T-cell (primary cell): ENCODE results near the gene SVIL. TPM values are rescaled to one million over a fixed set of nuclear protein-coding genes. Genes with fewer than 3 reads are reported as not detected.
"Not testable (repeated sequence)": the region's sequence is repeated elsewhere in the genome, so short reads cannot be mapped to it uniquely, and the experiment has no call there.

Source experiments
- ATAC-seq, 4 experiments: fragments of 200-7000 bp in 3 of 4; fragments of 150-1000 bp in 1 of 4; cut with Tn5 transposase; replicated peaks in 1 of 4; 1 replicate in 3 of 4; 2 replicates in 1 of 4; pipeline ENCODE4 v1.10.0; 2021; ENCODE audit warnings: moderate library complexity in 3 of 4, mild to moderate bottlenecking in 2 of 4, moderate number of reproducible peaks in 1 of 4
- CTCF ChIA-PET, 2 donors: fragments of 300-600 bp; sonication (Branson Sonifier 250); formaldehyde crosslinking; loops; one replicate each; lab custom pipeline; 2022; ENCODE audit warnings: antibody characterized with exemption in 2 of 2; lab: Charles Lee
- POLR2A ChIA-PET, 2 donors: fragments of 300-600 bp; sonication (Branson Sonifier 250); formaldehyde crosslinking; loops; one replicate each; lab custom pipeline; 2022; ENCODE audit warnings: antibody characterized with exemption in 2 of 2; lab: Charles Lee
- DNase-seq, 35 experiments: peaks; one replicate each; pipeline versions ENCODE4 v3.0.0 to v3.0.0-alpha.2; 2013 to 2023
- H3K27ac ChIP-seq: one replicate; pipeline ENCODE4 v1.5.1; 2013; ENCODE audit warnings: low read length
- H3K27me3 ChIP-seq, 2 experiments: replicated peaks in 1 of 2; 1 replicate in 1 of 2; 2 replicates in 1 of 2; pipeline versions ENCODE4 v1.6.1 to v1.7.0; 2013; ENCODE audit warnings: low read length in 1 of 2, mixed read lengths in 1 of 2; ENCODE audit not compliant: control insufficient read depth in 2 of 2, insufficient read depth in 2 of 2; ENCODE audit errors: extremely low read depth in 1 of 2
- H3K36me3 ChIP-seq, 2 donors: 1 replicate in 1 of 2; 2 replicates in 1 of 2; pipeline versions ENCODE4 v1.6.1 to v1.7.0; 2013; ENCODE audit warnings: low read length in 1 of 2; ENCODE audit not compliant: control insufficient read depth in 2 of 2, insufficient read depth in 1 of 2; ENCODE audit errors: extremely low read depth in 1 of 2
- H3K4me1 ChIP-seq, 2 experiments: 1 replicate in 1 of 2; 2 replicates in 1 of 2; pipeline versions ENCODE4 v1.6.1 to v1.7.0; 2013; ENCODE audit warnings: low read length in 2 of 2, mixed read lengths in 1 of 2; ENCODE audit not compliant: insufficient read depth in 2 of 2, control insufficient read depth in 1 of 2; ENCODE audit errors: extremely low read depth in 1 of 2
- H3K4me3 ChIP-seq, 2 donors: 1 replicate in 1 of 2; 2 replicates in 1 of 2; pipeline versions ENCODE4 v1.5.1 to v1.7.0; 2013; ENCODE audit warnings: mild to moderate bottlenecking in 2 of 2, low read length in 1 of 2, moderate library complexity in 1 of 2; ENCODE audit not compliant: control insufficient read depth in 1 of 2; ENCODE audit errors: extremely low read depth in 1 of 2
- H3K9me3 ChIP-seq: 2 replicates; pipeline ENCODE4 v1.7.0; 2013
- H3K27ac Mint-ChIP-seq, 2 donors: one replicate each; pipeline ENCODE4 v1.8.0; 2020 to 2021; ENCODE audit warnings: mild to moderate bottlenecking in 2 of 2, mixed read lengths in 2 of 2
- H3K27me3 Mint-ChIP-seq, 2 donors: one replicate each; pipeline ENCODE4 v1.8.0; 2021 to 2022; ENCODE audit warnings: mixed read lengths in 2 of 2
- H3K36me3 Mint-ChIP-seq: one replicate; pipeline ENCODE4 v1.8.0; 2021; ENCODE audit warnings: mixed read lengths
- H3K4me1 Mint-ChIP-seq, 3 donors: one replicate each; pipeline ENCODE4 v1.8.0; 2020 to 2022; ENCODE audit warnings: mixed read lengths in 3 of 3, mild to moderate bottlenecking in 1 of 3
- H3K4me3 Mint-ChIP-seq, 3 donors: one replicate each; pipeline ENCODE4 v1.8.0; 2020 to 2022; ENCODE audit warnings: mild to moderate bottlenecking in 3 of 3, mixed read lengths in 3 of 3, moderate library complexity in 3 of 3
- H3K9me3 Mint-ChIP-seq, 3 donors: one replicate each; pipeline ENCODE4 v1.8.0; 2020 to 2022; ENCODE audit warnings: mixed read lengths in 3 of 3
- WGBS: methylation state at CpG from one replicate; pipeline ENCODE4 v1.1.5; 2013; ENCODE audit warnings: missing lambda C conversion rate; ENCODE audit not compliant: insufficient coverage; 5-methylcytosine and 5-hydroxymethylcytosine counted together
- total RNA-seq, 35 experiments: library from RNA in 6 of 35; stranded (reverse) in 6 of 35; fragments of 120-200 nt in 1 of 35; gene quantifications; one replicate each; pipeline versions ENCODE4 v1.2.1 to v1.2.4 and lab custom pipeline; 2013 to 2026

SVIL gene
- total RNA-seq, 5 donors from 2014 or later (not counting 1 experiment from before 2014, with no cell fraction given) = 17.4 to 45.6 (median 19.6) TPM

DNA sequence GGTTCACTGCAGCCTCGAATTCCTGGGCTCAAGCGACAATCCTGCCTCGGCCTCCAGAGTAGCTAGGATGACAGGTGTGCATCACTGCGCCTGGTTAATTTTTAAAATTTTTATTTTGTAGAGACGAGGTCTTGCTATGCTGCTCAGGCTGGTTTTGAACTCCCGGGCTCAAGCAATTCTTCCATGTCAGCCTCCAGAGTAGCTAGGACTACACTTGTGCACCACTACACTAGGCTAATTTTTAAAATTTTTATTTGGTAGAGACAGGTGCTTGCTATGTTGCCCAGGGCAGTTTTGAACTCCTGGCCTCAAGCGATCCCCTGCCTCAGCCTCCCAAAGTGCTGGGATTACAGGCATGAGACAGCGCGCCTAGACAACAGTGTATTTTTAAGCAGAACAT is 120.5 kb downstream of the SVIL start:
- no peak overlapping the region for H3K27ac ChIP-seq
- H3K36me3 ChIP-seq = peaks cover 10 to 11% of the 10 kb centered on the region in 2 donors
- Mint-ChIP-seq H3K9me3 (no peaks in the 10 kb centered on the region), H3K27ac (no peak overlapping the region), H3K4me1 (no peaks in the 10 kb centered on the region), H3K4me3 (no peak overlapping the region), H3K36me3 (peaks cover 27% of the 10 kb centered on the region), H3K27me3 (no peaks in the 10 kb centered on the region)
- no peaks in the 10 kb centered on the region for H3K4me1 ChIP-seq
- H3K27me3 ChIP-seq = no peaks in the 10 kb centered on the region
- 92% methylated on average over 3 of the region's 9 CpGs for WGBS
- ATAC-seq (no peak), DNase-seq (no peak)
- ChIA-PET POLR2A (no interaction called here), CTCF (interaction anchor here in 1 of 2 donors (1.7 kb wide), 1 partner anchor 17 kb away, joined by 5 read pairs; no protein-coding TSS in a partner anchor)
- no peaks in the 10 kb centered on the region for H3K9me3 ChIP-seq
- H3K4me3 ChIP-seq = no peak overlapping the region

DNA sequence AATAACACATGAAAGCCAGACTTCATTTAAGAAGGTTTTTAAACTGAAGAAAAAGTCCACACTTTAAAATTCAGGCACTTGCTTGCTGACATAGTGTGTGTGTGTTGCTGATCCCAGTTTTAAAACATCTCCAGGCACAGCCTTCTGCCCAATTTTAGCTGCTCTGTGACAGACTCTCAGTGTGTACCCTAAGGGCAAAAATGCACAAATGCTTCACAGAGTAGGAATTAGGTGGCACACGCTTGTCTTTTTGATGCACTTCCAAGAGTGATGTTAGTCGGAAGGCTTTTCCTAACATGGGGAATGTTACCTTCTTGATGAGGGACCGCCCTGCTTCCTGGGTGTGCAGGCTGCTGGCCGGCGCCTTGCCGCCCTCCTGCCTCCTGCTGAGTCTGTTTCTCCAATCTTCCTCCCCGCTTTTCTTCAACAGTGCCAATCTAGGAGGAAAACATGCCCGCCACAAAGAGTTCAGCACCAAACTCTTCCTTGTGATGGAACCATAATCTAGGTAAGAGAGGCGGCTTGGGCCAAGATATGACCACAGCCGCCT is 122.3 kb downstream of the SVIL start:
- CTCF ChIA-PET = interaction anchor here (0.9 to 1.0 kb wide), 2 partner anchors 10 to 11 kb away, joined by 4 read pairs; no protein-coding TSS in a partner anchor
- no peaks in the 10 kb centered on the region for H3K9me3 ChIP-seq
- POLR2A ChIA-PET = no interaction called here

DNA sequence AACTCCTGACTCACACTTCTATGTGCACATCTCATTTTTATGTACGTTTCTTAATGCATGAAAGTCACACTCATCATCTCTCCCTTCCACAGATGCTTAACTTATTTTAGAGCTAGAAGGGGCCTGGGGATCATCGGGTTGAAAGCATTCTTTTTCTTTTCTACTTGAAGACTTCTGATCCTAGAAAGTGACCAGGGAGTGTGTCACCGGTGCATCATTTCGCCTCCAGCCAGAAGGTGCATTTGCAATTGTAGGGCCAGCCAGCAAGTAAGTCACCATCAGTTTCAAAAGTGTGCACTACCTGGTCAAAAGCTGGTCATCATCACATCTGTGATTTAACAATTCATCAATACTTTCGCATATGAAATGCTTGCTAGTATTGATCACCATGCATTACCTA is 123.0 kb downstream of the SVIL start:
- H3K9me3 ChIP-seq, H3K4me3 Mint-ChIP-seq, H3K36me3 ChIP-seq, H3K27me3 Mint-ChIP-seq, H3K4me3 ChIP-seq, H3K4me1 ChIP-seq, POLR2A ChIA-PET, H3K27ac ChIP-seq, H3K4me1 Mint-ChIP-seq, H3K27me3 ChIP-seq, ATAC-seq, H3K27ac Mint-ChIP-seq, DNase-seq, H3K9me3 Mint-ChIP-seq: not testable (repeated sequence)
- 92% methylated on average over 4 of the region's 5 CpGs for WGBS
- CTCF ChIA-PET = interaction anchor here in 1 of 2 donors (0.9 kb wide), 1 partner anchor 9 kb away, joined by 4 read pairs; no protein-coding TSS in a partner anchor
- peaks cover 32% of the 10 kb centered on the region for H3K36me3 Mint-ChIP-seq

More for the DNA sequence above, 122.3 kb downstream of the SVIL start:
- H3K27me3 ChIP-seq = no peaks in the 10 kb centered on the region
- Mint-ChIP-seq H3K27me3 (no peaks in the 10 kb centered on the region), H3K4me3 (no peak overlapping the region), H3K27ac (no peak overlapping the region), H3K36me3 (peaks cover 27% of the 10 kb centered on the region), H3K9me3 (no peaks in the 10 kb centered on the region), H3K4me1 (no peaks in the 10 kb centered on the region)
- H3K27ac ChIP-seq = no peak overlapping the region
- H3K4me3 ChIP-seq = no peak overlapping the region
- H3K36me3 ChIP-seq = peaks cover 0 to 7% of the 10 kb centered on the region in 2 donors
- ATAC-seq = no peak
- no peak for DNase-seq
- WGBS = 100% methylated on average over 1 of the region's 10 CpGs
- no peaks in the 10 kb centered on the region for H3K4me1 ChIP-seq

DNA sequence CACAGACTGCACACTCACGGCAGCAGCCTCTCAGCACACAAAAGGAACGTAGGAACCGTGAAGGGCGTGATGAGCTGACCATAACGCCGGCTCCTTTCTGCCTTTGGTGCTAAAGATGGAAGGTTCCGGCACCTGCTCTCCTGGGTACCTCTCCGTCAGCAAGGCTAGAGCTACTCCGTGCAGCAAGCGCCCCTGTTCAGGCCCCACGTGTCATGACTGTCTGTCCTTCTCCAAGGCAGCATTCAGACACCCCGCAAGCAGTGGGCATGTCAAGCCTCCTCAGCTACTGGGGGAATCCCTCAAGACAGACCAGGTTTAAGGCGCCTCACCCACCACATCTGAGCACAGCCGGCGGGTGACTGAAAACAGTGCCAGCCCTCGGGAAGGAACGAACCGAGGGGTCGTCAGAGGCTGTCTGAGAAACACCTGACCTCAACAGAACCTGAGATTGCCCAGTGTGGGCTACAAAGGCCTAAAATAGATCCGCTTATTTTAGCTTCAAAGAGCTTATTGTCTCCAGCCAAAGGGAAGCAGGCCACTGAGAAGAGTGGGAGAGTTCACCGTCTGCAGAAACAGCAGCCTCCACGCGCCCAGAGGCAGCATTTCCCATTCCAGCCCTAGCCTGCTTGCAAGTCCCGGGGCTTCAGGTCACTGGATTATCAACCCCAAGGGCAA is 124.2 kb downstream of the SVIL start:
- H3K9me3 Mint-ChIP-seq, H3K36me3 ChIP-seq, H3K4me3 Mint-ChIP-seq, H3K27ac Mint-ChIP-seq, H3K27me3 ChIP-seq, H3K27me3 Mint-ChIP-seq, POLR2A ChIA-PET, H3K4me1 Mint-ChIP-seq, H3K27ac ChIP-seq, DNase-seq, ATAC-seq, H3K9me3 ChIP-seq, H3K4me3 ChIP-seq, H3K4me1 ChIP-seq: not testable (repeated sequence)
- WGBS = no CpG with 5 or more reads among the region's 24 CpGs
- H3K36me3 Mint-ChIP-seq = peaks cover 32% of the 10 kb centered on the region
- CTCF ChIA-PET = interaction anchor here in 1 of 2 donors (0.6 kb wide), 1 partner anchor 192 kb away, joined by 3 read pairs; no protein-coding TSS in a partner anchor

DNA sequence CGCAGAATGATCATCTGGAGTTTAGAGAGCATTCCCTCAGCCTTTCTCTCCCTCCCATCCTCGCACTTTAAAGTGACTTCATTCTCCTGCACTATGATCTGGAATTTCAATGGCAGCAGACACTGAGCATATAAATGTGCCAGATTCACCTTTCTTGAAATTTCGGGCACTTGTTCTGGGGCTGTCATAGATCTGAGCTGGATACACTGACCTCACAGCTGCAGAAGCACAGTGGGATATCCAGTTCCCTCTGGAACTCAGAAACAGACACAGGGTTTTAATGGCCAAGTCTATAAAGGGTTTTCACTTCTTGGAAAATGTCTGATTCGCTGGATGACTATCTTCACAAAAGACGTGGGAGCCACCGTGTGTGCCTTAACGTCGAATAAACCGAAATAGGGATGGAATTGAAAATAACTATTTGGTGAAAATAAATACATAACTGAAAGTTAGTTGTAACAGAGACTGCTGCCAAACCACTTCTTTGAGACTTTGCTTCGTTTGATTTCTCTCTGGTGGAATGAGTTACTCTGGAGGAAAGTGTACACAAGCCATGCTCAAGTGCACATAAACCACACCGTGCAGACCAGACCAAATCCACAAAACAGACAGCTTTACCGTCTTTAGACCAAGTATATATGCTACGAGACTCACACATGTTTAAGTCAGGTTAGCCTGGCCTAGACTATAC is 126.1 kb downstream of the SVIL start:
- Histone ChIP-seq H3K27ac (no peak overlapping the region), H3K4me3 (no peak overlapping the region), H3K27me3 (no peaks in the 10 kb centered on the region), H3K9me3 (no peaks in the 10 kb centered on the region), H3K4me1 (no peaks in the 10 kb centered on the region), H3K36me3 (no peaks in the 10 kb centered on the region)
- no peak for DNase-seq
- POLR2A ChIA-PET = interaction anchor here in 1 of 2 donors (0.5 kb wide), 1 partner anchor 512 kb away, joined by 3 read pairs; no protein-coding TSS in a partner anchor
- CTCF ChIA-PET = interaction anchor here in 1 of 2 donors (1.2 kb wide), 1 partner anchor 12 kb away, joined by 8 read pairs; no protein-coding TSS in a partner anchor
- no peaks in the 10 kb centered on the region for H3K27me3 Mint-ChIP-seq
- H3K4me1 Mint-ChIP-seq = no peaks in the 10 kb centered on the region
- no peaks in the 10 kb centered on the region for H3K9me3 Mint-ChIP-seq
- no peak for ATAC-seq
- no peak overlapping the region for H3K27ac Mint-ChIP-seq
- peaks cover 39% of the 10 kb centered on the region for H3K36me3 Mint-ChIP-seq
- no peak overlapping the region for H3K4me3 Mint-ChIP-seq
- WGBS = 97% methylated on average over 3 of the region's 13 CpGs

DNA sequence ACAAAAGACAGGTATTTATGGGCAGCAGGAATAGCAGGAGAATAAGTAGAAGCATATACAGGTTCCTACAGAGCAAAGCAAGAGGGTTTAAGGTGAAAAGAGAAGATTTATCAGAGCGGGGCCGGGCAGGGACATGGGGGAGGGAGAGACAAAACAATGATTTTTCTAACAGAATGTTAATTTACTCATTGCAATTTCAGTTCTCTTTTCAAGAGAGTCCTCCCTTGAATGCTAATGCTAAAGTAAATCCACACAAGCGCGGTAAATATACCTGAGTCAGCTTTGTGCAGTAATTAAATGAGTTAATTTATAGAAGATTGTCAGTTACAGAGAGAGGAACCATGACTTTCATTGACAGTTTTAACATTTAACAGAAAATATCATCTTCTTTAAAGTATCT is 127.0 kb downstream of the SVIL start:
- H3K27ac Mint-ChIP-seq, POLR2A ChIA-PET, H3K4me3 Mint-ChIP-seq, ATAC-seq, H3K4me3 ChIP-seq, H3K27me3 ChIP-seq, H3K4me1 Mint-ChIP-seq, H3K27me3 Mint-ChIP-seq, H3K36me3 ChIP-seq, H3K27ac ChIP-seq, H3K9me3 ChIP-seq, H3K4me1 ChIP-seq, H3K9me3 Mint-ChIP-seq, DNase-seq, CTCF ChIA-PET: not testable (repeated sequence)
- peaks cover 36% of the 10 kb centered on the region for H3K36me3 Mint-ChIP-seq
- WGBS = no CpG with 5 or more reads among the region's 4 CpGs
